ENCODE data around the gene RAD50.
"Not testable (repeated sequence)": the region's sequence is repeated elsewhere in the genome, so short reads cannot be mapped to it uniquely, and the experiment has no call there.

Gene RAD50

GRCh38 chr5:132557478-132558172, 848 bp downstream of the RAD50 start:
- DNase-seq = no peak

- DNase-seq = no peak
Observed at GRCh38 chr5:132559383-132560060, 2.7 kb downstream of the RAD50 start.

GRCh38 chr5:132561601-132562000, 4.8 kb downstream of the RAD50 start:
- DNase-seq = no peak

GRCh38 chr5:132564555-132564954, 7.8 kb downstream of the RAD50 start:
- not testable (repeated sequence) for DNase-seq

GRCh38 chr5:132566657-132567056, 9.9 kb downstream of the RAD50 start:
- DNase-seq = no peak

GRCh38 chr5:132576123-132576522, 19.3 kb downstream of the RAD50 start:
- DNase-seq = no peak

GRCh38 chr5:132584560-132584959, 27.8 kb downstream of the RAD50 start:
- not testable (repeated sequence) for DNase-seq

- DNase-seq = no peak
Observed at GRCh38 chr5:132586063-132586462, 29.3 kb downstream of the RAD50 start.

- no peak for DNase-seq
Observed at GRCh38 chr5:132589467-132589866, 32.7 kb downstream of the RAD50 start.

- DNase-seq = no peak
Observed at GRCh38 chr5:132591145-132591544, 34.4 kb downstream of the RAD50 start.

- DNase-seq = no peak
Observed at GRCh38 chr5:132592521-132592920, 35.7 kb downstream of the RAD50 start.

GRCh38 chr5:132594170-132594569, 37.4 kb downstream of the RAD50 start:
- no peak for DNase-seq

GRCh38 chr5:132595624-132596023, 38.8 kb downstream of the RAD50 start:
- no peak for DNase-seq

- no peak for DNase-seq
Observed at GRCh38 chr5:132601071-132601728, 44.4 kb downstream of the RAD50 start.

GRCh38 chr5:132607095-132607494, 50.3 kb downstream of the RAD50 start:
- no peak for DNase-seq

GRCh38 chr5:132608107-132608506, 51.3 kb downstream of the RAD50 start:
- DNase-seq = no peak

GRCh38 chr5:132611965-132612364, 55.2 kb downstream of the RAD50 start:
- DNase-seq = no peak

- no peak for DNase-seq
Observed at GRCh38 chr5:132612846-132613245, 56.1 kb downstream of the RAD50 start.

- no peak for DNase-seq
Observed at GRCh38 chr5:132621699-132622098, 64.9 kb downstream of the RAD50 start.

- DNase-seq = no peak
Observed at GRCh38 chr5:132622608-132623007, 65.8 kb downstream of the RAD50 start.

- no peak for DNase-seq
Observed at GRCh38 chr5:132627470-132627869, 70.7 kb downstream of the RAD50 start.

GRCh38 chr5:132628814-132629213, 72.0 kb downstream of the RAD50 start:
- DNase-seq = no peak

- DNase-seq = no peak
Observed at GRCh38 chr5:132629230-132629944, 72.6 kb downstream of the RAD50 start.

Measured in hippocampal formation (tissue), 2 donors.